GM18861 (cell line): Measurements from ENCODE around the gene NIN.

Experiments
- ATAC-seq: cut with Tn5 transposase; IDR thresholded peaks from one replicate; pipeline ENCODE4 v1.9.1; 2021; ENCODE audit not compliant: unreplicated experiment

Gene NIN

GRCh38 chr14:50762931-50763300 lies 68.0 kb downstream of the NIN start:
- ATAC-seq: no peak

- peak; percentile 59 for ATAC-seq
Measured at GRCh38 chr14:50762001-50762930, 68.7 kb downstream of the NIN start.

- no peak for ATAC-seq
Measured at GRCh38 chr14:50759800-50760543, 71.0 kb downstream of the NIN start.

- ATAC-seq: no peak
Measured at GRCh38 chr14:50758945-50759344, 72.0 kb downstream of the NIN start.

- ATAC-seq: no peak
Measured at GRCh38 chr14:50758305-50758704, 72.7 kb downstream of the NIN start.

GRCh38 chr14:50757702-50758101 lies 73.3 kb downstream of the NIN start:
- no peak for ATAC-seq

- ATAC-seq: no peak
Measured at GRCh38 chr14:50756300-50756699, 74.7 kb downstream of the NIN start.

GRCh38 chr14:50750323-50750722 lies 80.6 kb downstream of the NIN start:
- ATAC-seq: no peak

GRCh38 chr14:50745401-50746058 lies 85.4 kb downstream of the NIN start:
- no peak for ATAC-seq

GRCh38 chr14:50744231-50744630 lies 86.7 kb downstream of the NIN start:
- no peak for ATAC-seq

- ATAC-seq: no peak
Measured at GRCh38 chr14:50741567-50741966, 89.4 kb downstream of the NIN start.

- ATAC-seq: no peak
Measured at GRCh38 chr14:50740856-50741255, 90.1 kb downstream of the NIN start.

- ATAC-seq: no peak
Measured at GRCh38 chr14:50739186-50739585, 91.8 kb downstream of the NIN start.

- no peak for ATAC-seq
Measured at GRCh38 chr14:50736932-50737419, 94.0 kb downstream of the NIN start.

- ATAC-seq: no peak
Measured at GRCh38 chr14:50734950-50735695, 95.8 kb downstream of the NIN start.

GRCh38 chr14:50733494-50733893 lies 97.5 kb downstream of the NIN start:
- ATAC-seq: no peak

GRCh38 chr14:50728836-50729235 lies 102.1 kb downstream of the NIN start:
- no peak for ATAC-seq

- no peak for ATAC-seq
Measured at GRCh38 chr14:50726372-50727107, 104.4 kb downstream of the NIN start.

- ATAC-seq: no peak
Measured at GRCh38 chr14:50725761-50726160, 105.2 kb downstream of the NIN start.
